Heart left ventricle (tissue), 13 donors: ENCODE results near the gene LRRC55.

ENCODE experiments used
- POLR2A ChIP-seq, 2 donors: fragments of 450-650 bp; IDR thresholded peaks; one replicate each; pipeline ENCODE4 v1.6.1; 2017; ENCODE audit warnings: antibody characterized with exemption in 2 of 2, mild to moderate bottlenecking in 2 of 2, moderate library complexity in 2 of 2
- TF ChIP-seq, protein P1 (sequence below), 12 donors: fragments of 200-600 bp; sonication (generic) in 4 of 12; IDR thresholded peaks; one replicate each; pipeline versions ENCODE4 v1.5.0 to v1.8.0; 2018 to 2022; ENCODE audit warnings: antibody characterized with exemption in 12 of 12, mild to moderate bottlenecking in 5 of 12
- donor health status: ischemic (EF 13 %, LVEDD 7.1; RV severe dilation, severe dysfunction).
- donor health status: DM: no; HTN: yes; CAD: no.
- donor health status: DM: no; HTN: no; CAD: no.
- donor health status: ischemic (EF 25% LVEDD 6.9; RV normal size, moderate dysfunction).
- donor health status: ischemic (EF 25% LVEDD 5.7; RV mildly dilated, moderate dysfunction).
- donor health status: ischemic (EF 35%, LVEDD 5.7; RV mildly dilated, moderate dysfunction).
- donor health status: nonischemic (EF 11% LVEDD 7.7; RV severe dilation, severe dysfunction).
- donor health status: DM: yes; HTN: yes; CAD: no.
- donor health status: PGD.
- donor health status: ischemic (EF 29% LVEDD 5.4; RV normal size, mild dysfunction).
- donor health status: nonischemic (EF 23%, LVEDD 6.1; RV moderate dilation, normal function).

GRCh38 chr11:57224537-57224936, 42.8 kb downstream of the LRRC55 start:
- TF ChIP-seq, protein P1, sequence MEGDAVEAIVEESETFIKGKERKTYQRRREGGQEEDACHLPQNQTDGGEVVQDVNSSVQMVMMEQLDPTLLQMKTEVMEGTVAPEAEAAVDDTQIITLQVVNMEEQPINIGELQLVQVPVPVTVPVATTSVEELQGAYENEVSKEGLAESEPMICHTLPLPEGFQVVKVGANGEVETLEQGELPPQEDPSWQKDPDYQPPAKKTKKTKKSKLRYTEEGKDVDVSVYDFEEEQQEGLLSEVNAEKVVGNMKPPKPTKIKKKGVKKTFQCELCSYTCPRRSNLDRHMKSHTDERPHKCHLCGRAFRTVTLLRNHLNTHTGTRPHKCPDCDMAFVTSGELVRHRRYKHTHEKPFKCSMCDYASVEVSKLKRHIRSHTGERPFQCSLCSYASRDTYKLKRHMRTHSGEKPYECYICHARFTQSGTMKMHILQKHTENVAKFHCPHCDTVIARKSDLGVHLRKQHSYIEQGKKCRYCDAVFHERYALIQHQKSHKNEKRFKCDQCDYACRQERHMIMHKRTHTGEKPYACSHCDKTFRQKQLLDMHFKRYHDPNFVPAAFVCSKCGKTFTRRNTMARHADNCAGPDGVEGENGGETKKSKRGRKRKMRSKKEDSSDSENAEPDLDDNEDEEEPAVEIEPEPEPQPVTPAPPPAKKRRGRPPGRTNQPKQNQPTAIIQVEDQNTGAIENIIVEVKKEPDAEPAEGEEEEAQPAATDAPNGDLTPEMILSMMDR (IDR thresholded peaks at IDR 0.05), result no peak
- TF ChIP-seq POLR2A (IDR thresholded peaks at IDR 0.05), result no peak
